SK-N-SH treated with all-trans-retinoic acid at 6 μM for 48 hours (cell line): ENCODE data around the gene ODC1.

ENCODE experiments used
- ARNTL ChIP-seq: fragments of 450-650 bp; formaldehyde crosslinking; IDR thresholded peaks from 2 replicates; pipeline ENCODE4 v1.5.0; 2020; ENCODE audit warnings: low read depth, mild to moderate bottlenecking, moderate library complexity, borderline replicate concordance
- ISL1 ChIP-seq: fragments of 250-450 bp; sonication (Bioruptor Pico); IDR thresholded peaks from 2 replicates; pipeline ENCODE4 v2.1.2; 2022; ENCODE audit warnings: mild to moderate bottlenecking, moderate library complexity
- OSR1 ChIP-seq: fragments of 250-450 bp; sonication (Bioruptor Pico); IDR thresholded peaks from 2 replicates; pipeline ENCODE4 v1.8.0; 2022; ENCODE audit warnings: moderate library complexity, mild to moderate bottlenecking, inconsistent platforms
- PATZ1 ChIP-seq: fragments of 250-450 bp; sonication (Bioruptor Pico); IDR thresholded peaks from 2 replicates; pipeline ENCODE4 v1.8.0; 2020; ENCODE audit warnings: mild to moderate bottlenecking, moderate library complexity, borderline replicate concordance
- PPARA ChIP-seq: fragments of 250-450 bp; sonication (Bioruptor Pico); IDR thresholded peaks from 2 replicates; pipeline ENCODE4 v1.5.0; 2020; ENCODE audit warnings: mild to moderate bottlenecking, borderline replicate concordance
- TCF4 ChIP-seq: fragments of 250-450 bp; sonication (Bioruptor Pico); IDR thresholded peaks from 2 replicates; pipeline ENCODE4 v1.8.0; 2021; ENCODE audit warnings: mild to moderate bottlenecking, moderate library complexity, borderline replicate concordance
- ZFP3 ChIP-seq: fragments of 250-450 bp; sonication (Bioruptor Pico); IDR thresholded peaks from 2 replicates; pipeline ENCODE4 v1.5.0; 2020; ENCODE audit warnings: mild to moderate bottlenecking, moderate library complexity
- ZFP30 ChIP-seq: fragments of 450-650 bp; formaldehyde crosslinking; IDR thresholded peaks from 2 replicates; pipeline ENCODE4 v1.5.0; 2022; ENCODE audit warnings: mild to moderate bottlenecking, moderate library complexity
- ZNF565 ChIP-seq: fragments of 450-650 bp; formaldehyde crosslinking; conservative IDR thresholded peaks from 2 replicates; pipeline ENCODE4 v1.5.0; 2020; ENCODE audit warnings: low read depth, mild to moderate bottlenecking, moderate library complexity
- ZNF70 ChIP-seq: fragments of 450-650 bp; formaldehyde crosslinking; IDR thresholded peaks from 2 replicates; pipeline ENCODE4 v1.5.0; 2020; ENCODE audit warnings: mild to moderate bottlenecking, moderate library complexity
- TF ChIP-seq, protein P1 (sequence below): fragments of 250-450 bp; sonication (Bioruptor Pico); IDR thresholded peaks from 2 replicates; pipeline ENCODE4 v1.5.1; 2021; ENCODE audit warnings: mild to moderate bottlenecking, moderate library complexity
- TF ChIP-seq, protein P2 (sequence below): fragments of 250-450 bp; sonication (Bioruptor Pico); IDR thresholded peaks from 2 replicates; pipeline ENCODE4 v1.5.0; 2020; ENCODE audit warnings: mild to moderate bottlenecking, moderate library complexity

GRCh38 chr2:10406491-10407188 lies 41.5 kb downstream of the ODC1 start:
- no peak for TF ChIP-seq ZFP3
- TF ChIP-seq OSR1 (CRISPR knock-in tag), result no peak
- TF ChIP-seq, protein P1, sequence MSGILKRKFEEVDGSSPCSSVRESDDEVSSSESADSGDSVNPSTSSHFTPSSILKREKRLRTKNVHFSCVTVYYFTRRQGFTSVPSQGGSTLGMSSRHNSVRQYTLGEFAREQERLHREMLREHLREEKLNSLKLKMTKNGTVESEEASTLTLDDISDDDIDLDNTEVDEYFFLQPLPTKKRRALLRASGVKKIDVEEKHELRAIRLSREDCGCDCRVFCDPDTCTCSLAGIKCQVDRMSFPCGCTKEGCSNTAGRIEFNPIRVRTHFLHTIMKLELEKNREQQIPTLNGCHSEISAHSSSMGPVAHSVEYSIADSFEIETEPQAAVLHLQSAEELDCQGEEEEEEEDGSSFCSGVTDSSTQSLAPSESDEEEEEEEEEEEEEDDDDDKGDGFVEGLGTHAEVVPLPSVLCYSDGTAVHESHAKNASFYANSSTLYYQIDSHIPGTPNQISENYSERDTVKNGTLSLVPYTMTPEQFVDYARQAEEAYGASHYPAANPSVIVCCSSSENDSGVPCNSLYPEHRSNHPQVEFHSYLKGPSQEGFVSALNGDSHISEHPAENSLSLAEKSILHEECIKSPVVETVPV (CRISPR knock-in tag), result no peak
- no peak for TF ChIP-seq ZFP30 (CRISPR knock-in tag)
- no peak for TF ChIP-seq ZNF70 (CRISPR knock-in tag)
- TF ChIP-seq ARNTL (CRISPR knock-in tag), result no peak
- no peak for TF ChIP-seq TCF4
- no peak for TF ChIP-seq ZNF565 (CRISPR knock-in tag)
- TF ChIP-seq, protein P2, sequence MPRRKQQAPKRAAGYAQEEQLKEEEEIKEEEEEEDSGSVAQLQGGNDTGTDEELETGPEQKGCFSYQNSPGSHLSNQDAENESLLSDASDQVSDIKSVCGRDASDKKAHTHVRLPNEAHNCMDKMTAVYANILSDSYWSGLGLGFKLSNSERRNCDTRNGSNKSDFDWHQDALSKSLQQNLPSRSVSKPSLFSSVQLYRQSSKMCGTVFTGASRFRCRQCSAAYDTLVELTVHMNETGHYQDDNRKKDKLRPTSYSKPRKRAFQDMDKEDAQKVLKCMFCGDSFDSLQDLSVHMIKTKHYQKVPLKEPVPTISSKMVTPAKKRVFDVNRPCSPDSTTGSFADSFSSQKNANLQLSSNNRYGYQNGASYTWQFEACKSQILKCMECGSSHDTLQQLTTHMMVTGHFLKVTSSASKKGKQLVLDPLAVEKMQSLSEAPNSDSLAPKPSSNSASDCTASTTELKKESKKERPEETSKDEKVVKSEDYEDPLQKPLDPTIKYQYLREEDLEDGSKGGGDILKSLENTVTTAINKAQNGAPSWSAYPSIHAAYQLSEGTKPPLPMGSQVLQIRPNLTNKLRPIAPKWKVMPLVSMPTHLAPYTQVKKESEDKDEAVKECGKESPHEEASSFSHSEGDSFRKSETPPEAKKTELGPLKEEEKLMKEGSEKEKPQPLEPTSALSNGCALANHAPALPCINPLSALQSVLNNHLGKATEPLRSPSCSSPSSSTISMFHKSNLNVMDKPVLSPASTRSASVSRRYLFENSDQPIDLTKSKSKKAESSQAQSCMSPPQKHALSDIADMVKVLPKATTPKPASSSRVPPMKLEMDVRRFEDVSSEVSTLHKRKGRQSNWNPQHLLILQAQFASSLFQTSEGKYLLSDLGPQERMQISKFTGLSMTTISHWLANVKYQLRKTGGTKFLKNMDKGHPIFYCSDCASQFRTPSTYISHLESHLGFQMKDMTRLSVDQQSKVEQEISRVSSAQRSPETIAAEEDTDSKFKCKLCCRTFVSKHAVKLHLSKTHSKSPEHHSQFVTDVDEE (CRISPR knock-in tag), result no peak
- TF ChIP-seq PATZ1, result no peak
- no peak for TF ChIP-seq PPARA (CRISPR knock-in tag)
- no peak for TF ChIP-seq ISL1
